ENCODE measurements around the gene GMDS.

DNA sequence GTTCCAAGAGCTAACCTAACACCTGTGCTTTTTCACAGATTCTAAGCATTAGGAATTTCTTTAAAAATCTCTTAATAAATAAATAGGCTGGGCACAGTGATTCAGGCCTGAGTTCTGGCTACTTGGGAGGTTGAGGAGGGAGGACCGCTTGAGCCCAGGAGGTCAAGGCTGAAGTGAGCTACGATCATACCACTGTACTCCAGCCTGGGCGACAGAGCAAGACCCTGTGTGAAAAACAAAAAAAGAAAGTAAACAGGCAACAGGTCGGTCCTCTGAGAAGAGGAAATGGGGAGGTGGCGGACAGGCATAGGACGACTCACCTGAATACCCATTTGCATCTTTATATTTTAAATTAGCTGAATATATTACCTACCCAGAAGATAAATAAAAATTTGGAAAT lies 26.5 kb downstream of the GMDS start:
- TF ChIP-seq, protein P1, sequence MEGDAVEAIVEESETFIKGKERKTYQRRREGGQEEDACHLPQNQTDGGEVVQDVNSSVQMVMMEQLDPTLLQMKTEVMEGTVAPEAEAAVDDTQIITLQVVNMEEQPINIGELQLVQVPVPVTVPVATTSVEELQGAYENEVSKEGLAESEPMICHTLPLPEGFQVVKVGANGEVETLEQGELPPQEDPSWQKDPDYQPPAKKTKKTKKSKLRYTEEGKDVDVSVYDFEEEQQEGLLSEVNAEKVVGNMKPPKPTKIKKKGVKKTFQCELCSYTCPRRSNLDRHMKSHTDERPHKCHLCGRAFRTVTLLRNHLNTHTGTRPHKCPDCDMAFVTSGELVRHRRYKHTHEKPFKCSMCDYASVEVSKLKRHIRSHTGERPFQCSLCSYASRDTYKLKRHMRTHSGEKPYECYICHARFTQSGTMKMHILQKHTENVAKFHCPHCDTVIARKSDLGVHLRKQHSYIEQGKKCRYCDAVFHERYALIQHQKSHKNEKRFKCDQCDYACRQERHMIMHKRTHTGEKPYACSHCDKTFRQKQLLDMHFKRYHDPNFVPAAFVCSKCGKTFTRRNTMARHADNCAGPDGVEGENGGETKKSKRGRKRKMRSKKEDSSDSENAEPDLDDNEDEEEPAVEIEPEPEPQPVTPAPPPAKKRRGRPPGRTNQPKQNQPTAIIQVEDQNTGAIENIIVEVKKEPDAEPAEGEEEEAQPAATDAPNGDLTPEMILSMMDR (IDR thresholded peaks at IDR 0.05) = no peak
- no peak for TF ChIP-seq POLR2A (IDR thresholded peaks at IDR 0.05)
